PFSK-1 (cell line): ENCODE data around the gene LSM14B.
A peak's percentile ranks its signal among the peaks of the same experiment; 100 is the strongest.

Experiments
- FOXP2 ChIP-seq: optimal IDR thresholded peaks from 2 replicates; pipeline ENCODE3; 2011; ENCODE audit warnings: borderline replicate concordance, control low read depth, inconsistent platforms; ENCODE audit not compliant: insufficient read depth; ENCODE audit errors: extremely low read length, extremely low read depth
- POLR2AphosphoS5 ChIP-seq: IDR thresholded peaks from 2 replicates; pipeline ENCODE4 v1.6.1; 2012; ENCODE audit warnings: low read depth, mild to moderate bottlenecking, control low read depth, low read length, moderate library complexity
- REST ChIP-seq, 2 experiments: IDR thresholded peaks; 2 replicates each; pipeline versions ENCODE4 v1.6.1 to v1.8.0; 2011 to 2012; ENCODE audit warnings: low read depth in 2 of 2, low read length in 2 of 2, control low read depth in 1 of 2, inconsistent platforms in 1 of 2, mild to moderate bottlenecking in 1 of 2, moderate library complexity in 1 of 2; ENCODE audit not compliant: insufficient read depth in 1 of 2
- TAF1 ChIP-seq: IDR thresholded peaks from 2 replicates; pipeline ENCODE4 v1.6.1; 2012; ENCODE audit warnings: low read length, control low read depth, borderline replicate concordance; ENCODE audit not compliant: insufficient read depth

- TF ChIP-seq POLR2AphosphoS5 (peak; percentile 96), REST (IDR thresholded peaks at IDR 0.05; ENCODE audit: insufficient read depth in 1 of 2, low read depth in 2 of 2, low read length in 2 of 2) (peak; percentile 59 to 62; a peak in 3 of 4 replicates), TAF1 (peak; percentile 88), FOXP2 (peak; percentile 93)
Measured at GRCh38 chr20:62182469-62183425, 60.5 kb downstream of the LSM14B start, which contains the start of gene MTG2.
